Progenitor cell of endocrine pancreas (in vitro differentiated cells): ENCODE measurements around the gene UBE2E1. TPM values are rescaled to one million over a fixed set of nuclear protein-coding genes. Genes with fewer than 3 reads are reported as not detected.

Source experiments
- DNase-seq: peaks from one replicate; pipeline ENCODE4 v3.0.0; 2021; ENCODE audit warnings: low spot score; ENCODE audit not compliant: unreplicated experiment
- H3K27ac Mint-ChIP-seq: 2 replicates; pipeline ENCODE4 v1.8.0; 2021; ENCODE audit warnings: mild to moderate bottlenecking, moderate library complexity, mixed read lengths
- H3K27me3 Mint-ChIP-seq: 2 replicates; pipeline ENCODE4 v1.8.0; 2021; ENCODE audit warnings: mixed read lengths
- H3K36me3 Mint-ChIP-seq: 2 replicates; pipeline ENCODE4 v1.8.0; 2022; ENCODE audit warnings: mixed read lengths; ENCODE audit not compliant: insufficient read depth
- H3K4me1 Mint-ChIP-seq: 2 replicates; pipeline ENCODE4 v1.8.0; 2021; ENCODE audit warnings: low read depth, mixed read lengths
- H3K4me3 Mint-ChIP-seq: 2 replicates; pipeline ENCODE4 v1.8.0; 2021; ENCODE audit warnings: low read depth, mild to moderate bottlenecking, moderate library complexity, mixed read lengths
- H3K9me3 Mint-ChIP-seq: 2 replicates; pipeline ENCODE4 v1.8.0; 2021; ENCODE audit warnings: low read depth, mixed read lengths
- CTCF ChIP-seq: fragments of 200-600 bp; sonication (generic); IDR thresholded peaks from one replicate; pipeline ENCODE4 v1.5.0; 2021; ENCODE audit warnings: antibody characterized with exemption, mild to moderate bottlenecking; ENCODE audit not compliant: unreplicated experiment
- total RNA-seq: library from RNA; stranded (reverse); gene quantifications from 2 replicates; pipeline ENCODE4 v1.2.1, GENCODE V29; 2021

Gene UBE2E1
- total RNA-seq, 1 donor from 2014 or later = 134 TPM

- Mint-ChIP-seq H3K4me1 (no peaks in the 10 kb centered on the region), H3K27ac (no peak overlapping the region), H3K4me3 (no peak overlapping the region), H3K9me3 (no peaks in the 10 kb centered on the region), H3K36me3 (no peaks in the 10 kb centered on the region), H3K27me3 (no peaks in the 10 kb centered on the region)
- TF ChIP-seq CTCF = no peak
- no peak for DNase-seq
Observed at GRCh38 chr3:23775254-23775909, 30.4 kb upstream of the UBE2E1 start.

GRCh38 chr3:23776352-23776891, 29.3 kb upstream of the UBE2E1 start:
- DNase-seq = no peak
- TF ChIP-seq CTCF = no peak
- Mint-ChIP-seq H3K27ac (no peak overlapping the region), H3K9me3 (no peaks in the 10 kb centered on the region), H3K4me1 (no peaks in the 10 kb centered on the region), H3K4me3 (no peak overlapping the region), H3K27me3 (no peaks in the 10 kb centered on the region), H3K36me3 (no peaks in the 10 kb centered on the region)

- no peaks in the 10 kb centered on the region for H3K27me3 Mint-ChIP-seq
- no peak for DNase-seq
- no peaks in the 10 kb centered on the region for H3K36me3 Mint-ChIP-seq
- no peak overlapping the region for H3K27ac Mint-ChIP-seq
- TF ChIP-seq CTCF = no peak
- peaks cover 1% of the 10 kb centered on the region for H3K4me1 Mint-ChIP-seq
- H3K9me3 Mint-ChIP-seq = no peaks in the 10 kb centered on the region
- H3K4me3 Mint-ChIP-seq = no peak overlapping the region
Observed at GRCh38 chr3:23778446-23778845, 27.3 kb upstream of the UBE2E1 start.

- Mint-ChIP-seq H3K9me3 (no peaks in the 10 kb centered on the region), H3K27ac (no peak overlapping the region), H3K36me3 (no peaks in the 10 kb centered on the region), H3K27me3 (no peaks in the 10 kb centered on the region), H3K4me1 (peaks cover 1% of the 10 kb centered on the region), H3K4me3 (no peak overlapping the region)
- no peak for DNase-seq
- no peak for TF ChIP-seq CTCF
Observed at GRCh38 chr3:23779841-23780240, 25.9 kb upstream of the UBE2E1 start.

- Mint-ChIP-seq H3K4me3 (no peak overlapping the region), H3K4me1 (peaks cover 2% of the 10 kb centered on the region), H3K27ac (no peak overlapping the region), H3K36me3 (no peaks in the 10 kb centered on the region), H3K9me3 (no peaks in the 10 kb centered on the region), H3K27me3 (peaks cover 2% of the 10 kb centered on the region)
- DNase-seq = no peak
- TF ChIP-seq CTCF = no peak
Observed at GRCh38 chr3:23781051-23781450, 24.7 kb upstream of the UBE2E1 start.
